OCI-LY3 (cell line): ENCODE data around the gene ZC3H4.

Source experiments
- CTCF ChIP-seq: fragments of 200-600, 300-600 bp; sonication (generic); IDR thresholded peaks from 2 replicates; pipeline ENCODE4 v1.5.1; 2014; ENCODE audit warnings: antibody characterized with exemption, low read length, low read depth
- EZH2phosphoT487 ChIP-seq: fragments of 200-600 bp; shearing (Covaris generic); IDR thresholded peaks from 2 replicates; pipeline ENCODE4 v1.6.1; 2018; ENCODE audit warnings: antibody characterized with exemption, mixed run types, low read depth

- no peak for TF ChIP-seq CTCF
- no peak for TF ChIP-seq EZH2phosphoT487
Observed at GRCh38 chr19:47047272-47047762, 66.3 kb downstream of the ZC3H4 start.
